ENCODE data around the gene INTS3.

Gene INTS3

GRCh38 chr1:153774780-153775457 is 47.1 kb downstream of the INTS3 start, which contains the start of gene SLC27A3:
TSS of gene SLC27A3 (plus strand) at chr1:153775407. CDS start at chr1:153775498, 91 bp downstream.
- H3K4me3 ChIP-seq (ENCODE audit: low read depth, low read length) = peak within 1 kb of the TSS; percentile 83
- peak; percentile 63 for DNase-seq (ENCODE audit: low read depth)
- TF ChIP-seq CTCF (IDR thresholded peaks at IDR 0.05; ENCODE audit: insufficient read depth, low read depth, low read length, missing control alignments) = no peak

GRCh38 chr1:153775458-153776327 is 47.8 kb downstream of the INTS3 start:
- peak; percentile 86 for DNase-seq (ENCODE audit: low read depth)
- H3K4me3 ChIP-seq (ENCODE audit: low read depth, low read length) = peak overlapping the region; percentile 83
- no peak for TF ChIP-seq CTCF (IDR thresholded peaks at IDR 0.05; ENCODE audit: insufficient read depth, low read depth, low read length, missing control alignments)

- DNase-seq (ENCODE audit: low read depth) = no peak
- peak overlapping the region; percentile 83 for H3K4me3 ChIP-seq (ENCODE audit: low read depth, low read length)
- no peak for TF ChIP-seq CTCF (IDR thresholded peaks at IDR 0.05; ENCODE audit: insufficient read depth, low read depth, low read length, missing control alignments)
These were observed 48.5 kb downstream of the INTS3 start for GRCh38 chr1:153776352-153776751.

GRCh38 chr1:153776845-153777370 is 49.1 kb downstream of the INTS3 start:
- DNase-seq (ENCODE audit: low read depth) = no peak
- TF ChIP-seq CTCF (IDR thresholded peaks at IDR 0.05; ENCODE audit: insufficient read depth, low read depth, low read length, missing control alignments) = no peak
- H3K4me3 ChIP-seq (ENCODE audit: low read depth, low read length) = no peak overlapping the region

- no peak for TF ChIP-seq CTCF (IDR thresholded peaks at IDR 0.05; ENCODE audit: insufficient read depth, low read depth, low read length, missing control alignments)
- no peak overlapping the region for H3K4me3 ChIP-seq (ENCODE audit: low read depth, low read length)
- no peak for DNase-seq (ENCODE audit: low read depth)
These were observed 49.8 kb downstream of the INTS3 start for GRCh38 chr1:153777648-153778047.

- no peak overlapping the region for H3K4me3 ChIP-seq (ENCODE audit: low read depth, low read length)
- no peak for TF ChIP-seq CTCF (IDR thresholded peaks at IDR 0.05; ENCODE audit: insufficient read depth, low read depth, low read length, missing control alignments)
- no peak for DNase-seq (ENCODE audit: low read depth)
These were observed 50.4 kb downstream of the INTS3 start for GRCh38 chr1:153778051-153778823.
